Measurements from ENCODE around the gene XPO4. TPM values are rescaled to one million over a fixed set of nuclear protein-coding genes. Genes with fewer than 3 reads are reported as not detected.

The XPO4 gene
- polyA plus RNA-seq, 1 of the 3 experiments (the other 2 are of a cell fraction) = 4.2 TPM

DNA sequence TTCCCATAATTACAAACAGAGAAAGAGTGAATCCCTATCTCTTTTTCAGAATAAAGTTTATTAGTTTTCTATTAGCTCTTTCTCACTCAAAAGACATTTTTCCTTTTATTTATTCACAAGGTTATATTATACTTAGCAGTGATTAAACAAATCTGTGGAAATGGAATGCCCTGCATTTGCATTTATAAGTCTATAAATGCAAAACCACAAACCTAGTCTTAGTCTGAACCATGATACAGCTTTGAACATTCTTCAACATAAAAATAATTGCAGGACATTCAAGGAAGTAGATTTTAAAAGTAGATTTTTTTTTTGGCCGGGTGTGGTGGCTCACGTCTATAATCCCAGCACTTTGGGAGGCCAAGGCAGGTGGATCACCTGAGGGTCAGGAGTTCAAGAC, 8.3 kb downstream of the XPO4 start:
- no peaks in the 10 kb centered on the region for H3K27me3 ChIP-seq (ENCODE audit: insufficient read depth)
- H3K79me2 ChIP-seq (ENCODE audit: insufficient read depth) = peaks cover 100% of the 10 kb centered on the region
- ChIA-PET POLR2A (no interaction called here), CTCF (interaction anchor here (0.7 kb wide), 1 partner anchor 533 kb away, joined by 4 read pairs; no protein-coding TSS in a partner anchor)
- peaks cover 10% of the 10 kb centered on the region for H3F3A ChIP-seq (replicated peaks; ENCODE audit: insufficient read depth)
- H3K4me3 ChIP-seq (ENCODE audit: low read depth in 2 of 2, low read length in 1 of 2) = no peak overlapping the region
- H2AFZ ChIP-seq (ENCODE audit: low read depth) = no peak overlapping the region
- no peaks in the 10 kb centered on the region for H3K9me2 ChIP-seq
- TF ChIP-seq FOXJ3 (CRISPR knock-in tag; IDR thresholded peaks at IDR 0.05) (no peak), FOXM1 (IDR thresholded peaks at IDR 0.05; ENCODE audit: low read depth) (no peak), MXI1 (IDR thresholded peaks at IDR 0.05; ENCODE audit: low read depth, low read length) (no peak), EZH2phosphoT487 (IDR thresholded peaks at IDR 0.05; ENCODE audit: borderline replicate concordance, low read depth) (no peak), FOSL2 (IDR thresholded peaks at IDR 0.05; ENCODE audit: borderline replicate concordance, low read depth) (no peak), SMC3 (IDR thresholded peaks at IDR 0.05; ENCODE audit: low read depth, low read length) (no peak), TEAD4 (IDR thresholded peaks at IDR 0.05; ENCODE audit: borderline replicate concordance, insufficient read depth) (no peak), SIN3A (IDR thresholded peaks at IDR 0.05; ENCODE audit: borderline replicate concordance, low read depth, low read length) (no peak), RAD21 (IDR thresholded peaks at IDR 0.05; ENCODE audit: low read length) (no peak), NFIC (IDR thresholded peaks at IDR 0.05; ENCODE audit: borderline replicate concordance) (no peak), JUND (IDR thresholded peaks at IDR 0.05) (no peak)
- TF ChIP-seq, protein P1, sequence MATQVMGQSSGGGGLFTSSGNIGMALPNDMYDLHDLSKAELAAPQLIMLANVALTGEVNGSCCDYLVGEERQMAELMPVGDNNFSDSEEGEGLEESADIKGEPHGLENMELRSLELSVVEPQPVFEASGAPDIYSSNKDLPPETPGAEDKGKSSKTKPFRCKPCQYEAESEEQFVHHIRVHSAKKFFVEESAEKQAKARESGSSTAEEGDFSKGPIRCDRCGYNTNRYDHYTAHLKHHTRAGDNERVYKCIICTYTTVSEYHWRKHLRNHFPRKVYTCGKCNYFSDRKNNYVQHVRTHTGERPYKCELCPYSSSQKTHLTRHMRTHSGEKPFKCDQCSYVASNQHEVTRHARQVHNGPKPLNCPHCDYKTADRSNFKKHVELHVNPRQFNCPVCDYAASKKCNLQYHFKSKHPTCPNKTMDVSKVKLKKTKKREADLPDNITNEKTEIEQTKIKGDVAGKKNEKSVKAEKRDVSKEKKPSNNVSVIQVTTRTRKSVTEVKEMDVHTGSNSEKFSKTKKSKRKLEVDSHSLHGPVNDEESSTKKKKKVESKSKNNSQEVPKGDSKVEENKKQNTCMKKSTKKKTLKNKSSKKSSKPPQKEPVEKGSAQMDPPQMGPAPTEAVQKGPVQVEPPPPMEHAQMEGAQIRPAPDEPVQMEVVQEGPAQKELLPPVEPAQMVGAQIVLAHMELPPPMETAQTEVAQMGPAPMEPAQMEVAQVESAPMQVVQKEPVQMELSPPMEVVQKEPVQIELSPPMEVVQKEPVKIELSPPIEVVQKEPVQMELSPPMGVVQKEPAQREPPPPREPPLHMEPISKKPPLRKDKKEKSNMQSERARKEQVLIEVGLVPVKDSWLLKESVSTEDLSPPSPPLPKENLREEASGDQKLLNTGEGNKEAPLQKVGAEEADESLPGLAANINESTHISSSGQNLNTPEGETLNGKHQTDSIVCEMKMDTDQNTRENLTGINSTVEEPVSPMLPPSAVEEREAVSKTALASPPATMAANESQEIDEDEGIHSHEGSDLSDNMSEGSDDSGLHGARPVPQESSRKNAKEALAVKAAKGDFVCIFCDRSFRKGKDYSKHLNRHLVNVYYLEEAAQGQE (IDR thresholded peaks at IDR 0.05; ENCODE audit: low read depth, low read length) = no peak
- no peaks in the 10 kb centered on the region for H3K9me3 ChIP-seq
- H3K9ac ChIP-seq = no peak overlapping the region
- no peak overlapping the region for H3K27ac ChIP-seq (ENCODE audit: low read depth in 2 of 2, low read length in 1 of 2)
- DNase-seq = no peak
- no peaks in the 10 kb centered on the region for H3K4me1 ChIP-seq (ENCODE audit: control insufficient read depth in 1 of 2, insufficient read depth in 2 of 2, low read depth in 1 of 2, low read length in 1 of 2)
- 96% methylated on average over 2 of the region's 2 CpGs for WGBS (ENCODE audit: low lambda C conversion rate)
- H3K36me3 ChIP-seq (replicated peaks in 1 of 2; ENCODE audit: control insufficient read depth in 1 of 2, insufficient read depth in 2 of 2, low read length in 1 of 2) = peaks cover 4% of the 10 kb centered on the region in 2 experiments
- no peak overlapping the region for H3K4me2 ChIP-seq
- peaks cover 22% of the 10 kb centered on the region for H4K20me1 ChIP-seq (ENCODE audit: insufficient read depth)

DNA sequence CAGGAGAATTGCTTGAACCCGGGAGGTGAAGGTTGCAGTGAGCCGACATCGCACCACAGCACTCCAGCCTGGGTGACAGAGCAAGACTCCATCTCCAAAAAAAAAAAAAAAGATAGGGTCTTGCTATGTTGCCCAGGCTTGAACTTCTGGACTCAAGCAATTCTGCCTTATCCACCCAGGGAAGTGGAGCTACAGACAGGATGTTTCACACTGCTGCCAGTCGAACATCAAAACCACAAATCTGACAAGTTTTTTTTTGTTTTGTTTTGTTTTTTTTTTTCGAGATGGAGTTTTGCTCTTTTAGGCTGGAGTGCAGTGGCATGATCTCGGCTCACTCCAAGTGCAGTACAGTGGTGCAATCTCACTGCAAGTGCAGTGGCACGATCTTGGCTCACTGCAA, 10.8 kb downstream of the XPO4 start:
- CTCF ChIA-PET = no interaction called here
- no peaks in the 10 kb centered on the region for H3K9me3 ChIP-seq
- no peaks in the 10 kb centered on the region for H3K36me3 ChIP-seq (replicated peaks in 1 of 2; ENCODE audit: control insufficient read depth in 1 of 2, insufficient read depth in 2 of 2, low read length in 1 of 2)
- no peak overlapping the region for H3K27ac ChIP-seq (ENCODE audit: low read depth in 2 of 2, low read length in 1 of 2)
- POLR2A ChIA-PET = no interaction called here
- H3K4me1 ChIP-seq (ENCODE audit: control insufficient read depth in 1 of 2, insufficient read depth in 2 of 2, low read depth in 1 of 2, low read length in 1 of 2) = no peaks in the 10 kb centered on the region
- peaks cover 10% of the 10 kb centered on the region for H3F3A ChIP-seq (replicated peaks; ENCODE audit: insufficient read depth)
- H4K20me1 ChIP-seq (ENCODE audit: insufficient read depth) = peaks cover 22% of the 10 kb centered on the region
- H3K9ac ChIP-seq = no peak overlapping the region
- H3K79me2 ChIP-seq (ENCODE audit: insufficient read depth) = peaks cover 100% of the 10 kb centered on the region
- 98% methylated on average over 7 of the region's 7 CpGs for WGBS (ENCODE audit: low lambda C conversion rate)
- no peak overlapping the region for H2AFZ ChIP-seq (ENCODE audit: low read depth)
- H3K9me2 ChIP-seq = no peaks in the 10 kb centered on the region
- no peak for DNase-seq
- no peak overlapping the region for H3K4me2 ChIP-seq
- no peaks in the 10 kb centered on the region for H3K27me3 ChIP-seq (ENCODE audit: insufficient read depth)
- no peak overlapping the region for H3K4me3 ChIP-seq (ENCODE audit: low read depth in 2 of 2, low read length in 1 of 2)
- TF ChIP-seq EP300 (IDR thresholded peaks at IDR 0.05; ENCODE audit: borderline replicate concordance in 1 of 2, low read depth in 1 of 2, low read length in 1 of 2) (no peak), TCF12 (IDR thresholded peaks at IDR 0.05) (no peak), MXI1 (IDR thresholded peaks at IDR 0.05; ENCODE audit: low read depth, low read length) (no peak), RFX5 (IDR thresholded peaks at IDR 0.05; ENCODE audit: low read length) (no peak), MEF2A (IDR thresholded peaks at IDR 0.05; ENCODE audit: borderline replicate concordance, low read depth) (no peak), GABPA (IDR thresholded peaks at IDR 0.05; ENCODE audit: low read depth) (no peak), SMC3 (IDR thresholded peaks at IDR 0.05; ENCODE audit: low read depth, low read length) (no peak), CTCF (IDR thresholded peaks at IDR 0.05) (no peak), FOSL2 (IDR thresholded peaks at IDR 0.05; ENCODE audit: borderline replicate concordance, low read depth) (no peak), CHD2 (IDR thresholded peaks at IDR 0.05; ENCODE audit: low read length, partially characterized antibody) (no peak)
- TF ChIP-seq, protein P1 (IDR thresholded peaks at IDR 0.05; ENCODE audit: low read depth, low read length) = no peak
